GM19238 (cell line): Measurements from ENCODE around the gene BEX3.
"Not testable (repeated sequence)": the region's sequence is repeated elsewhere in the genome, so short reads cannot be mapped to it uniquely, and the experiment has no call there.

ENCODE experiments used
- DNase-seq: peaks from one replicate; pipeline ENCODE4 v3.0.0; 2011; ENCODE audit warnings: low spot score; ENCODE audit not compliant: insufficient read length

The BEX3 gene

GRCh38 chrX:103382877-103383276, 6.5 kb downstream of the BEX3 start:
- no peak for DNase-seq

- no peak for DNase-seq
Observed at GRCh38 chrX:103384672-103385071, 8.3 kb downstream of the BEX3 start.

- DNase-seq, result not testable (repeated sequence)
Observed at GRCh38 chrX:103385283-103385830, 9.0 kb downstream of the BEX3 start.

GRCh38 chrX:103386332-103386731, 10.0 kb downstream of the BEX3 start:
- no peak for DNase-seq

GRCh38 chrX:103393487-103393886, 17.1 kb downstream of the BEX3 start:
- no peak for DNase-seq

- no peak for DNase-seq
Observed at GRCh38 chrX:103396186-103396585, 19.8 kb downstream of the BEX3 start.

- no peak for DNase-seq
Observed at GRCh38 chrX:103396660-103397059, 20.3 kb downstream of the BEX3 start.

- DNase-seq, result no peak
Observed at GRCh38 chrX:103397707-103398106, 21.4 kb downstream of the BEX3 start.

GRCh38 chrX:103398421-103398864, 22.1 kb downstream of the BEX3 start:
- DNase-seq, result no peak

- DNase-seq, result no peak
Observed at GRCh38 chrX:103399744-103400143, 23.4 kb downstream of the BEX3 start.

- no peak for DNase-seq
Observed at GRCh38 chrX:103400931-103401330, 24.6 kb downstream of the BEX3 start.

- DNase-seq, result peak; percentile 34
Observed at GRCh38 chrX:103404231-103405008, 28.1 kb downstream of the BEX3 start.

GRCh38 chrX:103405009-103405333, 28.6 kb downstream of the BEX3 start:
- no peak for DNase-seq

GRCh38 chrX:103406256-103406655, 29.9 kb downstream of the BEX3 start:
- DNase-seq, result no peak

- no peak for DNase-seq
Observed at GRCh38 chrX:103407776-103408175, 31.4 kb downstream of the BEX3 start.

- not testable (repeated sequence) for DNase-seq
Observed at GRCh38 chrX:103411721-103412120, 35.4 kb downstream of the BEX3 start.

- DNase-seq, result no peak
Observed at GRCh38 chrX:103413705-103414387, 37.5 kb downstream of the BEX3 start.

- no peak for DNase-seq
Observed at GRCh38 chrX:103414561-103414960, 38.2 kb downstream of the BEX3 start.

- no peak for DNase-seq
Observed at GRCh38 chrX:103415068-103415467, 38.7 kb downstream of the BEX3 start.

GRCh38 chrX:103415528-103415927, 39.2 kb downstream of the BEX3 start:
- DNase-seq, result no peak

GRCh38 chrX:103417370-103417769, 41.0 kb downstream of the BEX3 start:
- DNase-seq, result no peak

GRCh38 chrX:103417933-103418332, 41.6 kb downstream of the BEX3 start:
- DNase-seq, result no peak
